HepG2 (cell line): ENCODE measurements around the gene LIN28A. TPM values are rescaled to one million over a fixed set of nuclear protein-coding genes. Genes with fewer than 3 reads are reported as not detected.

Experiments
- DR1 ChIP-seq: sonication (generic); formaldehyde crosslinking; IDR thresholded peaks from 2 replicates; pipeline ENCODE4 v1.8.0; 2021; ENCODE audit warnings: mild to moderate bottlenecking, missing genetic modification reagents, inconsistent platforms
- IKZF4 ChIP-seq: sonication (generic); formaldehyde crosslinking; IDR thresholded peaks from 2 replicates; pipeline ENCODE4 v1.5.1; 2020; ENCODE audit warnings: borderline replicate concordance, mild to moderate bottlenecking, low read depth, missing genetic modification reagents; ENCODE audit errors: not compliant biosample characterization
- PTBP1 ChIP-seq: fragments of 200-400 bp; formaldehyde crosslinking; IDR thresholded peaks from 2 replicates; pipeline ENCODE4 v1.6.1; 2018; ENCODE audit warnings: low read length, low read depth; ENCODE audit not compliant: poor library complexity, severe bottlenecking
- RBFOX2 ChIP-seq: fragments of 200-400 bp; formaldehyde crosslinking; IDR thresholded peaks from 2 replicates; pipeline ENCODE4 v1.6.1; 2017; ENCODE audit warnings: low read depth, mild to moderate bottlenecking, low read length
- SPEN ChIP-seq: sonication (generic); formaldehyde crosslinking; IDR thresholded peaks from 2 replicates; pipeline ENCODE4 v1.5.1; 2020; ENCODE audit warnings: low read depth, mild to moderate bottlenecking, missing genetic modification reagents
- YY1 ChIP-seq: IDR thresholded peaks from 2 replicates; pipeline ENCODE4 v1.6.1; 2011; ENCODE audit warnings: low read length, low read depth, moderate library complexity, mild to moderate bottlenecking; ENCODE audit not compliant: insufficient read depth, insufficient replicate concordance
- ZNF343 ChIP-seq: sonication (generic); formaldehyde crosslinking; IDR thresholded peaks from 2 replicates; pipeline ENCODE4 v1.4.0; 2020; ENCODE audit warnings: mild to moderate bottlenecking, missing genetic modification reagents
- ZNF615 ChIP-seq: sonication (generic); formaldehyde crosslinking; IDR thresholded peaks from 2 replicates; pipeline ENCODE4 v1.5.0; 2020; ENCODE audit warnings: mild to moderate bottlenecking, missing genetic modification reagents, borderline replicate concordance
- ZNF883 ChIP-seq: sonication (generic); formaldehyde crosslinking; IDR thresholded peaks from 2 replicates; pipeline ENCODE4 v1.5.1; 2020; ENCODE audit warnings: mild to moderate bottlenecking, missing genetic modification reagents; ENCODE audit errors: not compliant biosample characterization
- polyA plus RNA-seq, 8 experiments: library from polyadenylated mRNA; depleted of rRNA in 3 of 8; stranded (reverse) in 7 of 8; unstranded in 1 of 8; fragments of >200 nt; fragmentation: Illumina TruSeq in 4 of 8; extraction: Trizol in 4 of 8; gene quantifications; 2 replicates each; pipeline versions ENCODE4 v1.2.1 to v1.2.3, GENCODE V29; 2011 to 2016; ENCODE audit warnings: low read depth in 4 of 8, missing spikeins in 1 of 8, mixed read lengths in 1 of 8; ENCODE audit not compliant: insufficient read depth in 1 of 8
- total RNA-seq, 5 experiments: library from RNA; depleted of rRNA; stranded (reverse); fragments of >200 nt; fragmentation: Illumina TruSeq; extraction: Trizol; gene quantifications; 2 replicates each; pipeline ENCODE4 v1.2.3, GENCODE V29; 2016; ENCODE audit warnings: low read depth in 1 of 5
- TF ChIP-seq, protein P1 (sequence below): sonication (generic); formaldehyde crosslinking; conservative IDR thresholded peaks from 2 replicates; pipeline ENCODE4 v1.4.0; 2020; ENCODE audit warnings: missing genetic modification reagents
- TF ChIP-seq, protein P2 (sequence below): sonication (generic); formaldehyde crosslinking; IDR thresholded peaks from 2 replicates; pipeline ENCODE4 v1.5.1; 2020; ENCODE audit warnings: mild to moderate bottlenecking, missing genetic modification reagents, moderate library complexity
- TF ChIP-seq, protein P3 (sequence below): sonication (generic); formaldehyde crosslinking; IDR thresholded peaks from 2 replicates; pipeline ENCODE4 v1.8.0; 2022; ENCODE audit warnings: mild to moderate bottlenecking, missing genetic modification reagents, moderate library complexity
- TF ChIP-seq, protein P4 (sequence below): sonication (generic); formaldehyde crosslinking; IDR thresholded peaks from 2 replicates; pipeline ENCODE4 v1.5.0; 2020; ENCODE audit warnings: mild to moderate bottlenecking, missing genetic modification reagents, borderline replicate concordance

LIN28A gene
- total and polyA plus RNA-seq, 2 of the 13 experiments (the other 11 are each of a cell fraction or from before 2014, with no cell fraction given): not detected

DNA sequence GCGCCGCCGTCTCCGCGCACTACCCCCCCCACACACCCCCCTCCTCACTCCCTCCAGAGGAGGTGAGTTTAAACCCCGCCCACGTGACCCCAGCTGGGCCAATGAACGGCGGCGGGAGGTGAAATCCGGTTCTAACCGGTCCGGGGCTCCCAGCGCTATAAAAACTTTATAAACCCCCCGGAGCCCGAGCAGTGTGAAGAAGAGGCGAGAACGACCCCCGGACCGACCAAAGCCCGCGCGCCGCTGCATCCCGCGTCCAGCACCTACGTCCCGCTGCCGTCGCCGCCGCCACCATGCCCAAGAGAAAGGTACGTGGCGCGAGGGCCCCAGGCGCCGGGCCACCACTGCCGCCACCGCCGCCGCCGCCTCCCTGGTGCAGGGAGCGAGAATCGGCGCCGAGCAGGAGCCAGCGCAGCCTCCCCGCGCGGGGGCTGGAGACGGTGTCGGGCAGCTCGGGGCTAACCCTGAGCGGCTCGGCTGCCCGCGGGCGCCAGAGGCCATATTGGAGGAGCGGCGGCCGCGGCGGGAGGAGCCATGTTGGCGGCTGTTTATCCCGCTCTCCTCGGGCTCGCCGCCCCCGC is 61.8 kb downstream of the LIN28A start, which contains the start of gene HMGN2 (continued):
- TF ChIP-seq, protein P1, sequence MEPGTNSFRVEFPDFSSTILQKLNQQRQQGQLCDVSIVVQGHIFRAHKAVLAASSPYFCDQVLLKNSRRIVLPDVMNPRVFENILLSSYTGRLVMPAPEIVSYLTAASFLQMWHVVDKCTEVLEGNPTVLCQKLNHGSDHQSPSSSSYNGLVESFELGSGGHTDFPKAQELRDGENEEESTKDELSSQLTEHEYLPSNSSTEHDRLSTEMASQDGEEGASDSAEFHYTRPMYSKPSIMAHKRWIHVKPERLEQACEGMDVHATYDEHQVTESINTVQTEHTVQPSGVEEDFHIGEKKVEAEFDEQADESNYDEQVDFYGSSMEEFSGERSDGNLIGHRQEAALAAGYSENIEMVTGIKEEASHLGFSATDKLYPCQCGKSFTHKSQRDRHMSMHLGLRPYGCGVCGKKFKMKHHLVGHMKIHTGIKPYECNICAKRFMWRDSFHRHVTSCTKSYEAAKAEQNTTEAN (CRISPR knock-in tag): 0 out of 2 replicates have a peak, but pooled peaks have one; percentile 59
- TF ChIP-seq ZNF615: 0 out of 2 replicates have a peak, but pooled peaks have one; percentile 43
- TF ChIP-seq, protein P2, sequence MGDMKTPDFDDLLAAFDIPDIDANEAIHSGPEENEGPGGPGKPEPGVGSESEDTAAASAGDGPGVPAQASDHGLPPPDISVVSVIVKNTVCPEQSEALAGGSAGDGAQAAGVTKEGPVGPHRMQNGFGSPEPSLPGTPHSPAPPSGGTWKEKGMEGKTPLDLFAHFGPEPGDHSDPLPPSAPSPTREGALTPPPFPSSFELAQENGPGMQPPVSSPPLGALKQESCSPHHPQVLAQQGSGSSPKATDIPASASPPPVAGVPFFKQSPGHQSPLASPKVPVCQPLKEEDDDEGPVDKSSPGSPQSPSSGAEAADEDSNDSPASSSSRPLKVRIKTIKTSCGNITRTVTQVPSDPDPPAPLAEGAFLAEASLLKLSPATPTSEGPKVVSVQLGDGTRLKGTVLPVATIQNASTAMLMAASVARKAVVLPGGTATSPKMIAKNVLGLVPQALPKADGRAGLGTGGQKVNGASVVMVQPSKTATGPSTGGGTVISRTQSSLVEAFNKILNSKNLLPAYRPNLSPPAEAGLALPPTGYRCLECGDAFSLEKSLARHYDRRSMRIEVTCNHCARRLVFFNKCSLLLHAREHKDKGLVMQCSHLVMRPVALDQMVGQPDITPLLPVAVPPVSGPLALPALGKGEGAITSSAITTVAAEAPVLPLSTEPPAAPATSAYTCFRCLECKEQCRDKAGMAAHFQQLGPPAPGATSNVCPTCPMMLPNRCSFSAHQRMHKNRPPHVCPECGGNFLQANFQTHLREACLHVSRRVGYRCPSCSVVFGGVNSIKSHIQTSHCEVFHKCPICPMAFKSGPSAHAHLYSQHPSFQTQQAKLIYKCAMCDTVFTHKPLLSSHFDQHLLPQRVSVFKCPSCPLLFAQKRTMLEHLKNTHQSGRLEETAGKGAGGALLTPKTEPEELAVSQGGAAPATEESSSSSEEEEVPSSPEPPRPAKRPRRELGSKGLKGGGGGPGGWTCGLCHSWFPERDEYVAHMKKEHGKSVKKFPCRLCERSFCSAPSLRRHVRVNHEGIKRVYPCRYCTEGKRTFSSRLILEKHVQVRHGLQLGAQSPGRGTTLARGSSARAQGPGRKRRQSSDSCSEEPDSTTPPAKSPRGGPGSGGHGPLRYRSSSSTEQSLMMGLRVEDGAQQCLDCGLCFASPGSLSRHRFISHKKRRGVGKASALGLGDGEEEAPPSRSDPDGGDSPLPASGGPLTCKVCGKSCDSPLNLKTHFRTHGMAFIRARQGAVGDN (CRISPR knock-in tag): peak; percentile 66
- peak; percentile 10 for TF ChIP-seq ZNF883 (CRISPR knock-in tag)
- TF ChIP-seq SPEN (CRISPR knock-in tag): peak; percentile 3; the same call in 1 of the 2 replicates
- TF ChIP-seq DR1 (CRISPR knock-in tag): no peak
- TF ChIP-seq, protein P3, sequence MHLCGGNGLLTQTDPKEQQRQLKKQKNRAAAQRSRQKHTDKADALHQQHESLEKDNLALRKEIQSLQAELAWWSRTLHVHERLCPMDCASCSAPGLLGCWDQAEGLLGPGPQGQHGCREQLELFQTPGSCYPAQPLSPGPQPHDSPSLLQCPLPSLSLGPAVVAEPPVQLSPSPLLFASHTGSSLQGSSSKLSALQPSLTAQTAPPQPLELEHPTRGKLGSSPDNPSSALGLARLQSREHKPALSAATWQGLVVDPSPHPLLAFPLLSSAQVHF: no peak
- peak; percentile 94 for TF ChIP-seq RBFOX2
- TF ChIP-seq PTBP1: no peak
- peak; percentile 93 for TF ChIP-seq YY1
- TF ChIP-seq, protein P4, sequence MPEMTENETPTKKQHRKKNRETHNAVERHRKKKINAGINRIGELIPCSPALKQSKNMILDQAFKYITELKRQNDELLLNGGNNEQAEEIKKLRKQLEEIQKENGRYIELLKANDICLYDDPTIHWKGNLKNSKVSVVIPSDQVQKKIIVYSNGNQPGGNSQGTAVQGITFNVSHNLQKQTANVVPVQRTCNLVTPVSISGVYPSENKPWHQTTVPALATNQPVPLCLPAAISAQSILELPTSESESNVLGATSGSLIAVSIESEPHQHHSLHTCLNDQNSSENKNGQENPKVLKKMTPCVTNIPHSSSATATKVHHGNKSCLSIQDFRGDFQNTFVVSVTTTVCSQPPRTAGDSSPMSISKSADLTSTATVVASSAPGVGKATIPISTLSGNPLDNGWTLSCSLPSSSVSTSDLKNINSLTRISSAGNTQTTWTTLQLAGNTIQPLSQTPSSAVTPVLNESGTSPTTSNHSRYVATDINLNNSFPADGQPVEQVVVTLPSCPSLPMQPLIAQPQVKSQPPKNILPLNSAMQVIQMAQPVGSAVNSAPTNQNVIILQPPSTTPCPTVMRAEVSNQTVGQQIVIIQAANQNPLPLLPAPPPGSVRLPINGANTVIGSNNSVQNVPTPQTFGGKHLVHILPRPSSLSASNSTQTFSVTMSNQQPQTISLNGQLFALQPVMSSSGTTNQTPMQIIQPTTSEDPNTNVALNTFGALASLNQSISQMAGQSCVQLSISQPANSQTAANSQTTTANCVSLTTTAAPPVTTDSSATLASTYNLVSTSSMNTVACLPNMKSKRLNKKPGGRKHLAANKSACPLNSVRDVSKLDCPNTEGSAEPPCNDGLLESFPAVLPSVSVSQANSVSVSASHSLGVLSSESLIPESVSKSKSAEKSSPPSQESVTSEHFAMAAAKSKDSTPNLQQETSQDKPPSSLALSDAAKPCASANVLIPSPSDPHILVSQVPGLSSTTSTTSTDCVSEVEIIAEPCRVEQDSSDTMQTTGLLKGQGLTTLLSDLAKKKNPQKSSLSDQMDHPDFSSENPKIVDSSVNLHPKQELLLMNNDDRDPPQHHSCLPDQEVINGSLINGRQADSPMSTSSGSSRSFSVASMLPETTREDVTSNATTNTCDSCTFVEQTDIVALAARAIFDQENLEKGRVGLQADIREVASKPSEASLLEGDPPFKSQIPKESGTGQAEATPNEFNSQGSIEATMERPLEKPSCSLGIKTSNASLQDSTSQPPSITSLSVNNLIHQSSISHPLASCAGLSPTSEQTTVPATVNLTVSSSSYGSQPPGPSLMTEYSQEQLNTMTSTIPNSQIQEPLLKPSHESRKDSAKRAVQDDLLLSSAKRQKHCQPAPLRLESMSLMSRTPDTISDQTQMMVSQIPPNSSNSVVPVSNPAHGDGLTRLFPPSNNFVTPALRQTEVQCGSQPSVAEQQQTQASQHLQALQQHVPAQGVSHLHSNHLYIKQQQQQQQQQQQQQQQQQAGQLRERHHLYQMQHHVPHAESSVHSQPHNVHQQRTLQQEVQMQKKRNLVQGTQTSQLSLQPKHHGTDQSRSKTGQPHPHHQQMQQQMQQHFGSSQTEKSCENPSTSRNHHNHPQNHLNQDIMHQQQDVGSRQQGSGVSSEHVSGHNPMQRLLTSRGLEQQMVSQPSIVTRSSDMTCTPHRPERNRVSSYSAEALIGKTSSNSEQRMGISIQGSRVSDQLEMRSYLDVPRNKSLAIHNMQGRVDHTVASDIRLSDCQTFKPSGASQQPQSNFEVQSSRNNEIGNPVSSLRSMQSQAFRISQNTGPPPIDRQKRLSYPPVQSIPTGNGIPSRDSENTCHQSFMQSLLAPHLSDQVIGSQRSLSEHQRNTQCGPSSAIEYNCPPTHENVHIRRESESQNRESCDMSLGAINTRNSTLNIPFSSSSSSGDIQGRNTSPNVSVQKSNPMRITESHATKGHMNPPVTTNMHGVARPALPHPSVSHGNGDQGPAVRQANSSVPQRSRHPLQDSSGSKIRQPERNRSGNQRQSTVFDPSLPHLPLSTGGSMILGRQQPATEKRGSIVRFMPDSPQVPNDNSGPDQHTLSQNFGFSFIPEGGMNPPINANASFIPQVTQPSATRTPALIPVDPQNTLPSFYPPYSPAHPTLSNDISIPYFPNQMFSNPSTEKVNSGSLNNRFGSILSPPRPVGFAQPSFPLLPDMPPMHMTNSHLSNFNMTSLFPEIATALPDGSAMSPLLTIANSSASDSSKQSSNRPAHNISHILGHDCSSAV (CRISPR knock-in tag): no peak
- TF ChIP-seq IKZF4: peak; percentile 77
- TF ChIP-seq ZNF343 (CRISPR knock-in tag): peak; percentile 54; the same call in 1 of the 2 replicates
